GM12878 (cell line): ENCODE data around the gene TPPP3. TPM values are rescaled to one million over a fixed set of nuclear protein-coding genes. Genes with fewer than 3 reads are reported as not detected.

Experiments used
- ATAC-seq: fragments of 200-7000 bp; cut with Tn5 transposase; 3 replicates; pipeline ENCODE4 v1.9.1; 2020; ENCODE audit warnings: mild to moderate bottlenecking, moderate library complexity
- BruUV-seq: library from RNA; stranded (reverse); fragments of 400-500 nt; replicated peaks from 2 replicates; lab custom pipeline; 2021; lab: Mats Ljungman, UMichigan
- CTCF ChIA-PET: fragments of 300-600 bp; sonication (Branson Sonifier 250); formaldehyde crosslinking; extraction: SDS; loops from one replicate; lab custom pipeline; 2021; ENCODE audit warnings: inconsistent platforms; lab: Yijun Ruan, JAX
- POLR2A ChIA-PET: fragments of 350-600 bp; formaldehyde crosslinking; extraction: SDS; loops from one replicate; lab custom pipeline; 2021; ENCODE audit warnings: inconsistent platforms; lab: Charles Lee
- RAD21 ChIA-PET: fragments of 300-600 bp; sonication (Branson Sonifier 250); formaldehyde crosslinking; loops from one replicate; lab custom pipeline; 2023; ENCODE audit warnings: antibody characterized with exemption; ENCODE audit not compliant: unreplicated experiment; lab: Charles Lee
- SMC1A ChIA-PET: fragments of 300-600 bp; sonication (Branson Sonifier 250); formaldehyde crosslinking; loops from one replicate; lab custom pipeline; 2023; ENCODE audit not compliant: unreplicated experiment, uncharacterized antibody; lab: Charles Lee
- DNase-seq: peaks from one replicate; pipeline ENCODE4 v3.0.0-alpha.2; 2011; ENCODE audit warnings: low read depth, low spot score
- FAIRE-seq: peaks from 3 replicates; lab custom pipeline; 2011; peaks lifted over from hg19 to GRCh38; lab: Jason Lieb, UNC
- H2AFZ ChIP-seq: 2 replicates; pipeline ENCODE4 v1.6.0; 2011; ENCODE audit warnings: low read depth, low read length, control low read depth; ENCODE audit not compliant: control insufficient read depth
- H3K27ac ChIP-seq: 2 replicates; pipeline ENCODE4 v1.5.1; 2011; ENCODE audit warnings: control low read depth; ENCODE audit not compliant: control insufficient read depth, insufficient read depth
- H3K27me3 ChIP-seq, 2 experiments: replicated peaks in 1 of 2; 2 replicates each; pipeline versions ENCODE4 v1.6.0 to v1.6.1; 2011; ENCODE audit warnings: low read length in 1 of 2; ENCODE audit not compliant: control insufficient read depth in 2 of 2, insufficient read depth in 2 of 2
- H3K36me3 ChIP-seq, 2 experiments: 2 replicates each; pipeline ENCODE4 v1.5.1; 2011; ENCODE audit warnings: low read length in 1 of 2; ENCODE audit not compliant: control insufficient read depth in 2 of 2, insufficient read depth in 2 of 2
- H3K4me1 ChIP-seq: 2 replicates; pipeline ENCODE4 v1.6.1; 2011; ENCODE audit warnings: mild to moderate bottlenecking, low read length, moderate library complexity, mixed read lengths; ENCODE audit not compliant: control insufficient read depth, insufficient read depth
- H3K4me2 ChIP-seq: 2 replicates; pipeline ENCODE4 v1.6.0; 2011; ENCODE audit warnings: control low read depth; ENCODE audit not compliant: control insufficient read depth, insufficient read depth
- H3K4me3 ChIP-seq: fragments of 200-600 bp; sonication (generic); 2 replicates; pipeline ENCODE4 v1.5.1; 2016
- H3K79me2 ChIP-seq: 2 replicates; pipeline ENCODE4 v1.6.0; 2011; ENCODE audit warnings: low read length; ENCODE audit not compliant: control insufficient read depth, insufficient read depth
- H3K9ac ChIP-seq: 2 replicates; pipeline ENCODE4 v1.8.0; 2011; ENCODE audit warnings: low read length, control low read depth, mixed read lengths; ENCODE audit not compliant: control insufficient read depth, insufficient read depth
- H3K9me3 ChIP-seq: replicated peaks from 3 replicates; pipeline ENCODE4 v1.5.1; 2011; ENCODE audit warnings: mild to moderate bottlenecking, low read length; ENCODE audit not compliant: control insufficient read depth, insufficient read depth
- H4K20me1 ChIP-seq: 2 replicates; pipeline ENCODE4 v1.6.0; 2011; ENCODE audit not compliant: control insufficient read depth, insufficient read depth
- BACH1 ChIP-seq: fragments of 450-650 bp; IDR thresholded peaks from 2 replicates; pipeline ENCODE4 v1.6.1; 2017; ENCODE audit warnings: mild to moderate bottlenecking, borderline replicate concordance
- BCLAF1 ChIP-seq: fragments of 450-650 bp; IDR thresholded peaks from 2 replicates; pipeline ENCODE4 v1.6.1; 2017; ENCODE audit warnings: antibody characterized with exemption, mild to moderate bottlenecking, moderate library complexity
- CREB1 ChIP-seq: IDR thresholded peaks from 2 replicates; pipeline ENCODE4 v1.6.1; 2012; ENCODE audit warnings: low read depth, mild to moderate bottlenecking, inconsistent platforms
- DPF2 ChIP-seq: fragments of 450-650 bp; IDR thresholded peaks from 2 replicates; pipeline ENCODE4 v1.6.1; 2017; ENCODE audit warnings: mild to moderate bottlenecking
- HDAC2 ChIP-seq: fragments of 200-600 bp; sonication (generic); IDR thresholded peaks from 2 replicates; pipeline ENCODE4 v1.6.1; 2017
- IRF4 ChIP-seq: IDR thresholded peaks from 2 replicates; pipeline ENCODE4 v1.6.1; 2011; ENCODE audit warnings: low read depth, low read length
- MEF2B ChIP-seq: fragments of 450-650 bp; IDR thresholded peaks from 2 replicates; pipeline ENCODE4 v1.6.1; 2018; ENCODE audit warnings: mild to moderate bottlenecking, moderate library complexity; ENCODE audit not compliant: partially characterized antibody, poor library complexity, severe bottlenecking
- PBX3 ChIP-seq: IDR thresholded peaks from 2 replicates; pipeline ENCODE4 v1.6.1; 2011; ENCODE audit warnings: mild to moderate bottlenecking, low read depth, low read length, moderate library complexity; ENCODE audit not compliant: insufficient replicate concordance
- POU2F2 ChIP-seq: IDR thresholded peaks from 3 replicates; pipeline ENCODE4 v1.6.1; 2011; ENCODE audit warnings: low read depth, mild to moderate bottlenecking, low read length, borderline replicate concordance
- TCF3 ChIP-seq: IDR thresholded peaks from 2 replicates; pipeline ENCODE4 v1.6.1; 2012; ENCODE audit warnings: low read depth, mild to moderate bottlenecking, low read length, borderline replicate concordance; ENCODE audit not compliant: insufficient read depth
- USF2 ChIP-seq: IDR thresholded peaks from 2 replicates; pipeline ENCODE4 v1.6.1; 2011; ENCODE audit warnings: low read depth, low read length, improper control_type of control experiment, borderline replicate concordance
- ZBTB11 ChIP-seq: fragments of 450-650 bp; formaldehyde crosslinking; IDR thresholded peaks from 2 replicates; pipeline ENCODE4 v1.5.0; 2022; ENCODE audit warnings: mild to moderate bottlenecking, missing genetic modification characterization
- WGBS: methylation state at CpG from one replicate; pipeline ENCODE4 v1.1.6; 2016; ENCODE audit warnings: low lambda C conversion rate; ENCODE audit not compliant: insufficient replicate concordance, insufficient coverage; ENCODE audit errors: missing lambda C conversion rate; 5-methylcytosine and 5-hydroxymethylcytosine counted together
- in situ Hi-C: fragments of 300-500 bp; cut with MboI; formaldehyde crosslinking; loops from 9 replicates; pipeline ENCODE4 v1.14.3; 2018; ENCODE audit warnings: mixed read lengths
- intact Hi-C: fragments of 100-400 bp; cut with micrococcal nuclease; formaldehyde crosslinking; loops from one replicate; pipeline ENCODE4 v1.14.2; 2022; ENCODE audit not compliant: unreplicated experiment
- polyA plus RNA-seq, 11 experiments: library from polyadenylated mRNA; depleted of rRNA in 4 of 11; unstranded in 6 of 11; stranded (reverse) in 5 of 11; fragments of >200 nt; fragmentation: Nextera tagmentation in 4 of 11; fragmentation: Illumina TruSeq in 1 of 11; extraction: Ambion mirVana in 4 of 11; extraction: Trizol in 1 of 11; gene quantifications; 1 replicate in 1 of 11; 2 replicates in 10 of 11; pipeline versions ENCODE4 v1.2.1 to v1.2.3, GENCODE V29; 2011 to 2016; ENCODE audit warnings: inconsistent platforms in 2 of 11, missing spikeins in 2 of 11, low read depth in 1 of 11
- total RNA-seq, 4 experiments: library from RNA; depleted of rRNA in 3 of 4; stranded (reverse); fragments of >200 nt in 3 of 4; fragmentation: Illumina TruSeq in 1 of 4; extraction: Trizol in 1 of 4; gene quantifications; 2 replicates each; pipeline versions ENCODE4 v1.2.1 to v1.2.3, GENCODE V29; 2013 to 2021

The TPPP3 gene
- total and polyA plus RNA-seq, 10 of the 15 experiments (the other 5 are each of a cell fraction or from before 2014, with no cell fraction given) = 0.14 TPM; not detected in 9

- no peak overlapping the region for H3K4me2 ChIP-seq
- no peaks in the 10 kb centered on the region for H4K20me1 ChIP-seq
- H3K79me2 ChIP-seq = no peaks in the 10 kb centered on the region
- no peak overlapping the region for H3K4me3 ChIP-seq
- FAIRE-seq = no peak
- BruUV-seq = no TSS peak
- ChIA-PET POLR2A (no interaction called here), CTCF (interaction anchor here (0.5 to 1.2 kb wide), 2 partner anchors 40 to 137 kb away, joined by 3 to 6 read pairs; no protein-coding TSS in a partner anchor), SMC1A (no interaction called here), RAD21 (no interaction called here)
- ATAC-seq = no peak
- H3K27ac ChIP-seq = no peak overlapping the region
- H3K4me1 ChIP-seq = no peaks in the 10 kb centered on the region
- H3K9ac ChIP-seq = no peak overlapping the region
- no peak for DNase-seq
- peaks cover 6 to 12% of the 10 kb centered on the region in 2 experiments for H3K27me3 ChIP-seq
- in situ Hi-C loops (no loop called here), intact Hi-C loops (loop anchor here (5.0 kb wide), 1 partner anchor 121 kb away; the partner anchor contains the start of gene PLEKHG4)
- H2AFZ ChIP-seq = no peak overlapping the region
- H3K36me3 ChIP-seq = no peaks in the 10 kb centered on the region
- 39% methylated on average over 22 of the region's 22 CpGs for WGBS
- no peaks in the 10 kb centered on the region for H3K9me3 ChIP-seq
- TF ChIP-seq BACH1 (no peak), USF2 (no peak), IRF4 (no peak), HDAC2 (no peak), ZBTB11 (no peak), POU2F2 (no peak), BCLAF1 (no peak), PBX3 (no peak), TCF3 (no peak), DPF2 (no peak), MEF2B (no peak), CREB1 (no peak)
These were observed 4.7 kb upstream of the TPPP3 start for GRCh38 chr16:67397812-67398545.
